K562 treated with DMSO at 1 percent for 12 hours (cell line): ENCODE measurements around the gene TMEM88. TPM values are rescaled to one million over a fixed set of nuclear protein-coding genes. Genes with fewer than 3 reads are reported as not detected.

Experiments used
- total RNA-seq: library from RNA; unstranded; fragments of 300-600 nt; gene quantifications from 2 replicates; pipeline ENCODE4 v1.2.3, GENCODE V29; 2022; ENCODE audit not compliant: insufficient read depth

The TMEM88 gene
- total RNA-seq, result 2.8 TPM in 1 of 2 replicates, not detected in the other

GRCh38 chr17:7854851-7855659 lies at the start of gene TMEM88:
TMEM88 (plus strand) TSS chr17:7855066; CDS start chr17:7855075, 9 bp downstream.

GRCh38 chr17:7833795-7834541 lies 20.9 kb upstream of the TMEM88 start, which contains the start of gene KDM6B:
KDM6B (plus strand) TSS chr17:7834217; CDS start chr17:7845555, 11,338 bp downstream.

GRCh38 chr17:7856811-7857712 lies 2.2 kb downstream of the TMEM88 start, which contains the start of gene NAA38:
NAA38 (minus strand) TSS chr17:7857559; CDS start chr17:7857463, 96 bp downstream.

GRCh38 chr17:7857713-7858521 lies 3.1 kb downstream of the TMEM88 start, which contains the start of gene CYB5D1:
CYB5D1 (plus strand) TSS chr17:7858003; CDS start chr17:7858135, 132 bp downstream.

GRCh38 chr17:7888184-7888920 lies 33.5 kb downstream of the TMEM88 start, which contains the start of gene CHD3:
CHD3 (plus strand) TSS chr17:7888789; CDS start chr17:7889001, 212 bp downstream.

Other genes starting within 250 kb of the TMEM88 start
- 43.7 and 60.0 TPM in 2 replicates for gene FXR2, start 240.2 kb upstream of the TMEM88 start, total RNA-seq
- 61.5 and 61.6 TPM in 2 replicates for gene SAT2, start 227.2 kb upstream of the TMEM88 start, total RNA-seq
- gene SHBG, start 224.9 kb upstream of the TMEM88 start, total RNA-seq, result not detected in 2 replicates
- 1.7 and 4.2 TPM in 2 replicates for gene ATP1B2, start 204.1 kb upstream of the TMEM88 start, total RNA-seq
- gene TP53, start 167.6 kb upstream of the TMEM88 start, total RNA-seq, result 5.9 and 6.0 TPM in 2 replicates
- gene WRAP53, start 166.6 kb upstream of the TMEM88 start, total RNA-seq, result 40.5 and 46.5 TPM in 2 replicates
- not detected in 2 replicates for gene EFNB3, start 149.9 kb upstream of the TMEM88 start, total RNA-seq
- not detected in 2 replicates for gene DNAH2, start 137.3 kb upstream of the TMEM88 start, total RNA-seq
- gene KDM6B, start 20.8 kb upstream of the TMEM88 start, total RNA-seq, result 4.7 and 22.0 TPM in 2 replicates
- gene NAA38, start 2.5 kb downstream of the TMEM88 start, total RNA-seq, result 49.9 and 82.9 TPM in 2 replicates
- gene CYB5D1, start 2.9 kb downstream of the TMEM88 start, total RNA-seq, result 0.70 and 2.5 TPM in 2 replicates
- 12.4 and 22.4 TPM in 2 replicates for gene CHD3, start 33.7 kb downstream of the TMEM88 start, total RNA-seq
- gene RNF227, start 61.2 kb downstream of the TMEM88 start, total RNA-seq, result 0.31 and 1.5 TPM in 2 replicates
- gene KCNAB3, start 74.8 kb downstream of the TMEM88 start, total RNA-seq, result 1.4 and 2.1 TPM in 2 replicates
- gene TRAPPC1, start 76.9 kb downstream of the TMEM88 start, total RNA-seq, result 125 and 136 TPM in 2 replicates
- gene CNTROB, start 77.1 kb downstream of the TMEM88 start, total RNA-seq, result 21.9 and 37.3 TPM in 2 replicates
- not detected in 2 replicates for gene GUCY2D, start 147.5 kb downstream of the TMEM88 start, total RNA-seq
- gene ALOX15B, start 184.0 kb downstream of the TMEM88 start, total RNA-seq, result not detected in 2 replicates
- gene ALOX12B, start 232.7 kb downstream of the TMEM88 start, total RNA-seq, result not detected in 2 replicates